PC-9 (cell line): ENCODE data around the gene UBA7.

Experiments
- CTCF ChIP-seq: fragments of 200-600 bp; sonication (generic); conservative IDR thresholded peaks from 2 replicates; pipeline ENCODE4 v1.6.1; 2017; ENCODE audit warnings: mixed run types, antibody characterized with exemption, mild to moderate bottlenecking, moderate library complexity
- EZH2 ChIP-seq: fragments of 200-600 bp; sonication (generic); IDR thresholded peaks from 2 replicates; pipeline ENCODE4 v1.8.0; 2017; ENCODE audit warnings: antibody characterized with exemption, low read depth

- TF ChIP-seq CTCF (no peak), EZH2 (no peak)
Observed at GRCh38 chr3:49856181-49857005, 42.6 kb upstream of the UBA7 start, which contains the start of gene TRAIP.
